H9 (cell line): ENCODE results near the gene ZNF33A. TPM values are rescaled to one million over a fixed set of nuclear protein-coding genes. Genes with fewer than 3 reads are reported as not detected.

ENCODE experiments used
- DNase-seq: peaks from one replicate; pipeline ENCODE4 v3.0.0-alpha.2; 2017
- H2AFZ ChIP-seq: one replicate; pipeline ENCODE4 v1.6.1; 2013; ENCODE audit warnings: mild to moderate bottlenecking, low read length, control low read depth, moderate library complexity
- H2AK5ac ChIP-seq: 2 replicates; pipeline ENCODE4 v1.6.1; 2013; ENCODE audit warnings: low read length, control low read depth, mixed read lengths; ENCODE audit not compliant: insufficient read length
- H2BK120ac ChIP-seq: one replicate; pipeline ENCODE4 v1.6.1; 2013; ENCODE audit warnings: low read depth, mild to moderate bottlenecking, low read length, control low read depth, inconsistent platforms; ENCODE audit not compliant: poor library complexity, severe bottlenecking
- H2BK12ac ChIP-seq: 2 replicates; pipeline ENCODE4 v1.6.1; 2013; ENCODE audit warnings: low read length, control low read depth, mixed read lengths, low read depth; ENCODE audit not compliant: insufficient read length
- H2BK15ac ChIP-seq: 2 replicates; pipeline ENCODE4 v1.6.1; 2013; ENCODE audit warnings: low read depth, low read length, control low read depth
- H2BK20ac ChIP-seq: one replicate; pipeline ENCODE4 v1.6.1; 2013; ENCODE audit warnings: low read depth, mild to moderate bottlenecking, low read length, control low read depth, inconsistent platforms; ENCODE audit not compliant: poor library complexity, severe bottlenecking
- H2BK5ac ChIP-seq: 2 replicates; pipeline ENCODE4 v1.6.1; 2013; ENCODE audit warnings: low read length, control low read depth, mixed read lengths; ENCODE audit not compliant: insufficient read length
- H3K14ac ChIP-seq: 2 replicates; pipeline ENCODE4 v1.6.1; 2013; ENCODE audit warnings: low read length, control low read depth; ENCODE audit not compliant: insufficient read depth
- H3K18ac ChIP-seq: 2 replicates; pipeline ENCODE4 v1.6.1; 2013; ENCODE audit warnings: low read depth, mild to moderate bottlenecking, mixed read lengths, low read length, control low read depth; ENCODE audit not compliant: insufficient read length
- H3K23ac ChIP-seq: 2 replicates; pipeline ENCODE4 v1.6.1; 2013; ENCODE audit warnings: low read length, control low read depth, mixed read lengths, low read depth; ENCODE audit not compliant: insufficient read length
- H3K23me2 ChIP-seq: 2 replicates; pipeline ENCODE4 v1.6.1; 2013; ENCODE audit warnings: low read depth, mild to moderate bottlenecking, mixed read lengths, low read length, control low read depth; ENCODE audit not compliant: insufficient read length, poor library complexity, severe bottlenecking
- H3K27ac ChIP-seq: 2 replicates; pipeline ENCODE4 v1.5.1; 2013; ENCODE audit warnings: low read length, control low read depth, mixed read lengths, low read depth; ENCODE audit not compliant: insufficient read length
- H3K27me3 ChIP-seq: 2 replicates; pipeline ENCODE4 v1.6.1; 2013; ENCODE audit warnings: low read length, control low read depth, inconsistent platforms; ENCODE audit not compliant: insufficient read depth
- H3K4ac ChIP-seq: 2 replicates; pipeline ENCODE4 v1.6.1; 2013; ENCODE audit warnings: low read depth, mild to moderate bottlenecking, control low read depth, inconsistent platforms, low read length, moderate library complexity
- H3K4me1 ChIP-seq: 2 replicates; pipeline ENCODE4 v1.6.1; 2013; ENCODE audit warnings: low read length, control low read depth, inconsistent platforms; ENCODE audit not compliant: insufficient read depth
- H3K4me2 ChIP-seq: 2 replicates; pipeline ENCODE4 v1.6.1; 2013; ENCODE audit warnings: low read length, control low read depth, mixed read lengths; ENCODE audit not compliant: insufficient read length, insufficient read depth
- H3K56ac ChIP-seq: 2 replicates; pipeline ENCODE4 v1.6.1; 2013; ENCODE audit warnings: low read depth, mild to moderate bottlenecking, mixed read lengths, low read length, control low read depth; ENCODE audit not compliant: insufficient read length
- H3K79me1 ChIP-seq: 2 replicates; pipeline ENCODE4 v1.6.1; 2013; ENCODE audit warnings: low read depth, mild to moderate bottlenecking, moderate library complexity, low read length, control low read depth, inconsistent platforms; ENCODE audit not compliant: insufficient read depth, poor library complexity, severe bottlenecking
- H3K79me2 ChIP-seq: 2 replicates; pipeline ENCODE4 v1.6.1; 2013; ENCODE audit warnings: low read length, control low read depth, inconsistent platforms; ENCODE audit not compliant: insufficient read depth
- H3K9ac ChIP-seq: 2 replicates; pipeline ENCODE4 v1.6.1; 2013; ENCODE audit warnings: low read length, control low read depth, mixed read lengths; ENCODE audit not compliant: insufficient read length; ENCODE audit errors: extremely low read depth
- H3K9me3 ChIP-seq: one replicate; pipeline ENCODE4 v1.6.1; 2013; ENCODE audit warnings: low read depth, low read length, inconsistent platforms; ENCODE audit not compliant: control insufficient read depth
- H3T11ph ChIP-seq: one replicate; pipeline ENCODE4 v1.6.1; 2013; ENCODE audit warnings: mild to moderate bottlenecking, low read length, control low read depth, inconsistent platforms
- H4K20me1 ChIP-seq: one replicate; pipeline ENCODE4 v1.6.1; 2013; ENCODE audit not compliant: control insufficient read depth, insufficient read length, insufficient read depth
- H4K5ac ChIP-seq: 2 replicates; pipeline ENCODE4 v1.6.1; 2013; ENCODE audit warnings: low read depth, mild to moderate bottlenecking, mixed read lengths, low read length, control low read depth; ENCODE audit not compliant: insufficient read length
- H4K8ac ChIP-seq: replicated peaks from 2 replicates; pipeline ENCODE4 v1.6.1; 2013; ENCODE audit warnings: low read length, control low read depth, mixed read lengths, low read depth; ENCODE audit not compliant: insufficient read length
- H4K91ac ChIP-seq: 2 replicates; pipeline ENCODE4 v1.6.1; 2013; ENCODE audit warnings: low read depth, mild to moderate bottlenecking, moderate library complexity, mixed read lengths, low read length, control low read depth; ENCODE audit not compliant: insufficient read length
- H3K27ac Mint-ChIP-seq, 3 experiments: 2 replicates in 2 of 3; 3 replicates in 1 of 3; pipeline ENCODE4 v1.8.0; 2020 to 2021; ENCODE audit warnings: mixed read lengths in 3 of 3, mild to moderate bottlenecking in 1 of 3, moderate library complexity in 1 of 3
- H3K27me3 Mint-ChIP-seq: 2 replicates; pipeline ENCODE4 v1.8.0; 2021; ENCODE audit warnings: low read depth, mild to moderate bottlenecking, moderate library complexity, mixed read lengths
- H3K36me3 Mint-ChIP-seq, 3 experiments: 2 replicates in 2 of 3; 3 replicates in 1 of 3; pipeline ENCODE4 v1.8.0; 2020 to 2021; ENCODE audit warnings: low read depth in 3 of 3, mixed read lengths in 3 of 3; ENCODE audit not compliant: insufficient read depth in 1 of 3
- H3K4me1 Mint-ChIP-seq, 2 experiments: 2 replicates each; pipeline ENCODE4 v1.8.0; 2020; ENCODE audit warnings: mixed read lengths in 2 of 2
- H3K4me3 Mint-ChIP-seq, 2 experiments: 2 replicates in 1 of 2; 3 replicates in 1 of 2; pipeline ENCODE4 v1.8.0; 2020 to 2021; ENCODE audit warnings: mild to moderate bottlenecking in 2 of 2, mixed read lengths in 2 of 2, moderate library complexity in 1 of 2
- H3K9me3 Mint-ChIP-seq, 2 experiments: 2 replicates in 1 of 2; 3 replicates in 1 of 2; pipeline ENCODE4 v1.8.0; 2020; ENCODE audit warnings: mild to moderate bottlenecking in 2 of 2, mixed read lengths in 2 of 2, moderate library complexity in 1 of 2
- WGBS: extraction: QIAGEN DNeasy Blood & Tissue Kit; methylation state at CpG from one replicate; pipeline ENCODE4 v1.1.7; 2013; ENCODE audit warnings: missing lambda C conversion rate, low lambda C conversion rate, mixed read lengths; ENCODE audit not compliant: insufficient read length; ENCODE audit errors: extremely low coverage; 5-methylcytosine and 5-hydroxymethylcytosine counted together
- total RNA-seq: library from RNA; stranded (reverse); gene quantifications from 2 replicates; pipeline ENCODE4 v1.2.1, GENCODE V29; 2021
- TF ChIP-seq, protein P1 (sequence below): fragments of 200-600 bp; sonication (generic); conservative IDR thresholded peaks from 3 replicates; pipeline ENCODE4 v1.8.0; 2021; ENCODE audit warnings: antibody characterized with exemption, mild to moderate bottlenecking

ZNF33A gene
- total RNA-seq, 1 experiment from 2014 or later, result 42.7 TPM

DNA sequence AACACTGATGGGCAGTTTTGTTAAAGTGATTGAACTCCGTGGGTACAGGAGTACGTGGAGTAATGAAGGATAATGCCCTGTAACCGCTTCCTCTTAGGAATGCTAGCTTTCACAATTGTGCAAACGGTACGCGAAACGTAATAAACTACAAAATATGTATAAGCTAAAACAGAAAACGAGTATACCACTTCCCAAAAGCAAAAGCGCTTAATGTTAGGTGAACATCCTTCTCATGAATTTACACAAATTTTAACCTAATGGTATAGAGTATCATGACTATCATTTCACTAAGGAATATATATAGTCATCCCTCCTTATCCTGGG lies 33.6 kb upstream of the ZNF33A start:
- Histone ChIP-seq H3K9ac (peak overlapping the region; percentile 47), H4K8ac (no peak overlapping the region)
- no CpG with 5 or more reads among the region's 9 CpGs for WGBS

More for the DNA sequence above, 33.6 kb upstream of the ZNF33A start:
- H2AK5ac ChIP-seq, result no peak overlapping the region
- no peak overlapping the region for H3K18ac ChIP-seq
- H3K4me2 ChIP-seq, result peak overlapping the region; percentile 63
- H2BK15ac ChIP-seq, result no peak overlapping the region
- H3K4me1 Mint-ChIP-seq, result peaks cover 5 to 13% of the 10 kb centered on the region in 2 experiments; a peak in 2 of 4 replicates
- no peaks in the 10 kb centered on the region for H3K9me3 ChIP-seq
- no peak for DNase-seq
- peak overlapping the region; percentile 39 to 88; a peak in 4 of 5 replicates for H3K4me3 Mint-ChIP-seq
- TF ChIP-seq, protein P1, sequence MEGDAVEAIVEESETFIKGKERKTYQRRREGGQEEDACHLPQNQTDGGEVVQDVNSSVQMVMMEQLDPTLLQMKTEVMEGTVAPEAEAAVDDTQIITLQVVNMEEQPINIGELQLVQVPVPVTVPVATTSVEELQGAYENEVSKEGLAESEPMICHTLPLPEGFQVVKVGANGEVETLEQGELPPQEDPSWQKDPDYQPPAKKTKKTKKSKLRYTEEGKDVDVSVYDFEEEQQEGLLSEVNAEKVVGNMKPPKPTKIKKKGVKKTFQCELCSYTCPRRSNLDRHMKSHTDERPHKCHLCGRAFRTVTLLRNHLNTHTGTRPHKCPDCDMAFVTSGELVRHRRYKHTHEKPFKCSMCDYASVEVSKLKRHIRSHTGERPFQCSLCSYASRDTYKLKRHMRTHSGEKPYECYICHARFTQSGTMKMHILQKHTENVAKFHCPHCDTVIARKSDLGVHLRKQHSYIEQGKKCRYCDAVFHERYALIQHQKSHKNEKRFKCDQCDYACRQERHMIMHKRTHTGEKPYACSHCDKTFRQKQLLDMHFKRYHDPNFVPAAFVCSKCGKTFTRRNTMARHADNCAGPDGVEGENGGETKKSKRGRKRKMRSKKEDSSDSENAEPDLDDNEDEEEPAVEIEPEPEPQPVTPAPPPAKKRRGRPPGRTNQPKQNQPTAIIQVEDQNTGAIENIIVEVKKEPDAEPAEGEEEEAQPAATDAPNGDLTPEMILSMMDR, result no peak
- H4K5ac ChIP-seq, result no peak overlapping the region
- H2BK12ac ChIP-seq, result no peak overlapping the region
- peaks cover 0 to 4% (median 0%) of the 10 kb centered on the region in 3 experiments; a peak in 2 of 7 replicates for H3K36me3 Mint-ChIP-seq
- H3K27ac Mint-ChIP-seq, result peak overlapping the region in 1 of 3 experiments; percentile 79; a peak in 2 of 7 replicates
- H3K27ac ChIP-seq, result no peak overlapping the region
- no peak overlapping the region for H2BK5ac ChIP-seq
- no peaks in the 10 kb centered on the region for H3K4me1 ChIP-seq
- H3K23ac ChIP-seq, result no peak overlapping the region
- no peaks in the 10 kb centered on the region for H3K27me3 ChIP-seq
- H4K20me1 ChIP-seq, result no peaks in the 10 kb centered on the region
- no peak overlapping the region for H3T11ph ChIP-seq
- H3K4ac ChIP-seq, result no peak overlapping the region
- H2BK120ac ChIP-seq, result no peak overlapping the region
- H3K9me3 Mint-ChIP-seq, result peaks cover 33 to 36% of the 10 kb centered on the region in 2 experiments
- no peak overlapping the region for H3K56ac ChIP-seq
- H4K91ac ChIP-seq, result no peak overlapping the region
- no peak overlapping the region for H2BK20ac ChIP-seq
- no peaks in the 10 kb centered on the region; the same call in 1 of the 2 replicates for H3K27me3 Mint-ChIP-seq
- H3K79me2 ChIP-seq, result no peaks in the 10 kb centered on the region
- no peaks in the 10 kb centered on the region for H3K79me1 ChIP-seq
- no peak overlapping the region for H3K14ac ChIP-seq
- peaks cover 5% of the 10 kb centered on the region for H3K23me2 ChIP-seq
- peak overlapping the region; percentile 89 for H2AFZ ChIP-seq
